SKM-1 treated with dmso at 0.1 percent for 144 hours (cell line): ENCODE measurements around the gene PLD2.

ENCODE experiments used
- DNase-seq: peaks from one replicate; lab custom pipeline; 2025; ENCODE audit not compliant: unreplicated experiment; lab: John Stamatoyannopoulos, UW

The PLD2 gene

GRCh38 chr17:4806777-4807604 lies at the start of gene PLD2:
PLD2 (plus strand) TSS chr17:4807152; CDS start chr17:4807773, 621 bp downstream.
- peak; percentile 59 for DNase-seq

- DNase-seq = no peak
These were observed 47.1 kb upstream of the PLD2 start for GRCh38 chr17:4759776-4760236.

- DNase-seq = peak; percentile 67
These were observed 42.4 kb upstream of the PLD2 start for GRCh38 chr17:4764595-4764994.

- DNase-seq = no peak
These were observed 40.8 kb upstream of the PLD2 start for GRCh38 chr17:4766201-4766600.

GRCh38 chr17:4766723-4767122 lies 40.2 kb upstream of the PLD2 start:
- no peak for DNase-seq

- no peak for DNase-seq
These were observed 38.7 kb upstream of the PLD2 start for GRCh38 chr17:4768298-4768697.

- DNase-seq = no peak
These were observed 37.3 kb upstream of the PLD2 start for GRCh38 chr17:4769628-4770027.

- no peak for DNase-seq
These were observed 35.3 kb upstream of the PLD2 start, which contains the start of gene TM4SF5 for GRCh38 chr17:4771519-4772234. TM4SF5 (plus strand) TSS chr17:4771886; CDS start chr17:4771923, 37 bp downstream.

GRCh38 chr17:4772235-4772613 lies 34.7 kb upstream of the PLD2 start:
- DNase-seq = no peak

- no peak for DNase-seq
These were observed 28.8 kb upstream of the PLD2 start for GRCh38 chr17:4777969-4778760.

- no peak for DNase-seq
These were observed 26.5 kb upstream of the PLD2 start for GRCh38 chr17:4780325-4780955.

- no peak for DNase-seq
These were observed 24.3 kb upstream of the PLD2 start for GRCh38 chr17:4782652-4783051.

GRCh38 chr17:4785311-4786105 lies 21.4 kb upstream of the PLD2 start:
- DNase-seq = no peak

- DNase-seq = no peak
These were observed 20.8 kb upstream of the PLD2 start, which contains the start of gene VMO1 for GRCh38 chr17:4786106-4786511. VMO1 (minus strand) TSS chr17:4786364; CDS start chr17:4786352, 12 bp downstream.

- no peak for DNase-seq
These were observed 20.4 kb upstream of the PLD2 start for GRCh38 chr17:4786516-4786915.

GRCh38 chr17:4788159-4788806 lies 18.7 kb upstream of the PLD2 start:
- no peak for DNase-seq

GRCh38 chr17:4788807-4789700 lies 17.9 kb upstream of the PLD2 start, which contains the start of gene GLTPD2:
GLTPD2 (plus strand) TSS chr17:4788964; CDS start chr17:4789012, 48 bp downstream.
- no peak for DNase-seq

GRCh38 chr17:4789701-4789950 lies 17.3 kb upstream of the PLD2 start:
- no peak for DNase-seq
